GM21786 (cell line): ENCODE data around the gene TOR2A.

Source experiments
- ATAC-seq: cut with Tn5 transposase; IDR thresholded peaks from one replicate; pipeline ENCODE4 v1.9.1; 2021; ENCODE audit not compliant: unreplicated experiment

TOR2A gene

DNA sequence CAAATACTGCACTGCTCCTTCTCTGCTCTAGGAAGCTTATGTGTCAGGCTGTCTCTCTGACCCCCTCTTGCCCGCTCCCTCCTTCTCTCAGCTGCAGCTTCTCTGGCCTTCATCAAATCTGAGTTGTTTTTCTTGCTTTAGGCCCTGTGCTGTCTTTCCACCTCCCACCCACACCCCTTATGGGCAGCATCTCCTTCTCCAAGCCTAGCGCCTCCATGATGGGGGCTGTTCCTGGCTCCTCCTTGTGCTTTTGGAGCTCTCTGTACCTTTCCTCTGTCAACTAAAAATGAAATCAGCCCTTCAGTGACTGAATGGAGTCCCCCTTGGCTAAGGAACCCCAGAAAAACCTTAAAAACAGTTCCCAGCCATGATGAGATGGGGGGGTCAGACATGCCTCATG lies 35.0 kb downstream of the TOR2A start:
- no peak for ATAC-seq

DNA sequence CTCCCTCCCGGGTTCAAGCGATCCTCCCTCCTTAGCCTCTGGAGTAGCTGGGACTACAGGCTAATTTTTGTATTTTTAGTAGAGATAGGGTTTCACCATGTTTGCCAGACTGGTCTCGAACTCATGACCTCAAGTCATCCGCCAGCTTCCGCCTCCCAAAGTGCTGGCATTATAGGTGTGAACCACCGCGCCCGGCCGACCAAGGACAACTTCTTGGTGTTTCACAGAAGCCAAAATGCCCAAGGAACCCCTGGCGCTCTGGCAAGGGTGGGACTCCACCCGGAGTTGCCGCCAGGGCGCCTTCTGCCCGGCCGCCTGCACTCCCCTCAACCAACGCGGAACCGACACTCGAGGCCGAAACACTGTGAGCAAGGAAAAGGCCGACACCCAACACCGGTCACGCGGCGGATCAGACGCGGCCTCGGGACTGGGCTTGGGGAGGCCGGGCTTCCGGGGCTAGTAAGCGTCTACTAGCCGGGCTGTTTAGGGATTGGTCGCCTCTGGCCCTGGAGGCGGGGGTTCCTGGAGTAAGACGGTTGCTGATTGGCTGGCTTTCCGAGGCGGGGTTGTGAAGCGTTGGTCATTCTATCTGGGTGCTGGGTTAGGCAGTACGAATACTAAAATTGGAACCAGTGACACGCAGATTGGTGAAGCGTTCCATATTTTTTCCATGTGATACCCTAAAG lies 36.0 kb downstream of the TOR2A start:
- ATAC-seq: peak; percentile 82

DNA sequence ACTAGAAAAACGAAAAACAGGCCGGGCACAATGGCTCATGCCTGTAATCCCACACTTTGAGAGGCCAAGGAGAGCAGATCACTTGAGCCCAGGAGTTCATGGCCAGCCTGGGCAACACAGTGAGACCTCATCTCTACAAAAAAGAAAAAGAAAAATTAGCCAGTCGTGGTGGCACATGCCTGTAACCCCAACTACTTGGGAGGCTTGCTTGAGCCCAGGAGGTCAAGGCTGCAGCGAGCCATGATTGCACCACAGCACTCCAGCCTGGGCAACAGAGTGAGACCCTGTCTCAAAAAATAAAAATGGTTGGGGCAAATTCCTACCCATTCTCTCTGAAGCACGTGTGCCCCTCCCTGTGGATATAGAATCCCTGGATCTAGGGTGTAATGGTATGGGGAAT lies 36.7 kb downstream of the TOR2A start:
- no peak for ATAC-seq

DNA sequence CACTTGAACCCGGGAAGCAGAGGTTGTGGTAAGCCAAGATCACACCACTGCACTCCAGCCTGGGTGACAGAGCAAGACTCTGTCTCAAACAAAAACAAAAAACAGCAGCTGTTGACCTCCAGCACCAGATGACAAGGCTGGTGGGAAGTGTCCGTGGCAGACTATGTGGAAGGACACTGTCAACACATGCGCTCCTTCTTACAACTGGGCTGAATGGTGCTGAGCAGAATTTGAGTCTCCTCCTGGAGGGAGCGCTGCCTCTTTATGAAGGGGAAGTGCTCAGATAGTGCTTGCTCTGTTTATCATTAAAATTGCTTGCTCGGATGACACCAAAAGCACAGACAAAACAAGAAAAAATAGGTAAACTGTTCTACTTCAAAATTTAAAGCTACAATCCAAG lies 37.5 kb downstream of the TOR2A start:
- no peak for ATAC-seq

DNA sequence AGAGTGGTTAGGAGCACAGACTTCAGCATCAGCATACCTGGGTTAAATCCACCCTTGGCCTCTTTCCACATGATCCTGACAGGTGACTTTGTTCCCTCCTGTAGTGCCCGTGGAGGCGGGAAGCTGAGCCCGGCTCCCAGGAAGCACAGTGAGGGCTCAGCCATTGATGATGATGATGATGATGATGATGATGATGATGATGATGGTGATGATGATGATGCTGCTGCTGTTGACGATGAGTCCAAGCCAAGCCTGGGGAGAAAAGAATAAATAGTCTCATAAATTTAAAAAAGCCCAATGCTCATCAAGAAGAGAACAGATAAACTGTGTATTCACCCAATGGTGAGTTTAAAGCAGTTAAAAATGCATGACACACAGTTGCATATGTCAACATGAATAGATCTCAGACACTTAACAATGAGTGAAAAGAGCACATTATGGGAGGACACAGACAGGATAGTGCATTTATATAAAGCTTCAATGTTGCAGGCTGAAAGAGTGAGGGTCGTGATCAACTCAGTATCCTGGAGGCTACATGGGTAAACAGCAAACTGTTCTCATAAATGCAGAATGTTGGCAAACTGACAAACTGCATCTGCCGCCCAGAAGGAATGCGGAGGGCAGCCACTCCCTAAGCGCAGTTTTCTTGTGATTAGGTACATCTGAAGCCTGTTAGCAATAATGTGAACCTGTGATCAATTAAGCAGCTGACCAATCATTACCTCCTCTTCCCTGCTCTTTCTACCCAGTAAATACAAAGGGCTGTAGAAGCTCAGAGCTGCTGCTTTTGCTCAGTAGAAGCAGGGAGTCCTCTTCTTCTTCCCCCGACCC lies 40.0 kb downstream of the TOR2A start:
- no peak for ATAC-seq

DNA sequence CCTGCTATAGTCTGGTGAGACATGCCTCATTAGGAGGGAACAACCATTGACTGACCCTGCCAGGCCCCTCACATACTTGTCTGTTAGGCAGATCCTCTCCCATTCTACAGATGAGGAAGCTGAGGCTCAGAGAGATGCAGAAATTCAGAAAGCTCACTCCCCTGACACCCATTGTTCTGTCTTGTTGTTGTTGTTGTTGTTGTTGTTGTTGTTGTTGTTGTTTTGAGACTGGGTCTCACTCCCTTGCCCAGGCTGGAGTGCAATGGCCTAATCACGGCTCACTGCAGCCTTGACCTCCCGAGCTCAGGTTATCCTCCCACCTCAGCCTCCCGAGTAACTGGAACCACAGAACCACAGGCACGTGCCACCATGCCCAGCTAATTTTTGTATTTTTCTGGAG lies 41.4 kb downstream of the TOR2A start:
- no peak for ATAC-seq

DNA sequence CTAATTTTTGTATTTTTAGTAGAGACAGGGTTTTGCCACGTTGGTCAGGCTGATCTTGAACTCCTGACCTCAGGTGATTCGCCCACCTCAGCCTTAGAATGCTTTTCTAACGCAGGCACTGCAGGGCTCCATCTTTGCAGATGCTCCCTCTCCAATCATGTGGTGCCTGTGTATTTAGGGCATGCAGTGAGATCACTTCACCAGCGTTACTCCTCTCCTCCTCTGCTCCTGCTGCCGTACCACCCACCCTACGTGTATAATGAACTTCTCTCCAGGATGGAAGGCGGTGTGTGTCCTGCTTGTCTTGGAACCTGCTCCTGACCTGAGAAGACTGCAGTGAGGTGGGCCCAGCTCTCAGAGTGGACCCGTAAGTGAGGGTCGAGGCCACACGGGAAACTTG lies 42.0 kb downstream of the TOR2A start:
- ATAC-seq: no peak

DNA sequence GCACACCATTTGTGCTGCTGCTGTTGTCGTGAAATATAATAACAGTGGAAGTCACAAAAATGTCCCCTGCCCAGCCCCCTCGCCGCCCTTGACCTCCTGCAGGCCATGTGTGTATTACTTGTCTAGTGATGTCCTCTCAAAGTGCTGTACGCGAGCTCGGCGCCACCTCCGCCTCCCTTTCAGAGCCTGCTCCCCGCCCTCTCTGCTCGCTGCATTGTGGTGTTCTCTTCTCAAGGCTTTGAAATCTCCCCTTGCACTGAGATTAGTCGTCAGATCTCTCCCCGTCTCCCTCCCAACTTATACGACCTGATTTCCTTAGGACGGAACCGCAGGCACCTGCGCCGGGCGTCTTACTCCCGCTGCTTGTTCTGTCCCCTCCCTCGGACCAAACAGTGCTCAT lies 43.0 kb downstream of the TOR2A start:
- ATAC-seq: no peak

DNA sequence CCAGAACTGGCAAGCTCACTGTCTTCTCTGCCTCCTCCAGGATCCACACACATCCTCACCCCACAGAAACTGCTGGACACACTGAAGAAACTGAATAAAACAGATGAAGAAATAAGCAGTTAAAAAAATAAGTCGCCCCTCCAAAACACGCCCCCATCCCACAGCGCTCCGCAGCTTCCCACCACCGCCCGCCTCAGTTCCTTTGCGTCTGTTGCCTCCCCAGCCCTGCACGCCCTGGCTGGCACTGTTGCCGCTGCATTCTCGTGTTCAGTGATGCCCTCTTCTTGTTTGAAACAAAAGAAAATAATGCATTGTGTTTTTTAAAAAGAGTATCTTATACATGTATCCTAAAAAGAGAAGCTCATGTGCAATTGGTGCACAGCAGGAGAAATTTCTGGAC lies 44.4 kb downstream of the TOR2A start:
- ATAC-seq: no peak

DNA sequence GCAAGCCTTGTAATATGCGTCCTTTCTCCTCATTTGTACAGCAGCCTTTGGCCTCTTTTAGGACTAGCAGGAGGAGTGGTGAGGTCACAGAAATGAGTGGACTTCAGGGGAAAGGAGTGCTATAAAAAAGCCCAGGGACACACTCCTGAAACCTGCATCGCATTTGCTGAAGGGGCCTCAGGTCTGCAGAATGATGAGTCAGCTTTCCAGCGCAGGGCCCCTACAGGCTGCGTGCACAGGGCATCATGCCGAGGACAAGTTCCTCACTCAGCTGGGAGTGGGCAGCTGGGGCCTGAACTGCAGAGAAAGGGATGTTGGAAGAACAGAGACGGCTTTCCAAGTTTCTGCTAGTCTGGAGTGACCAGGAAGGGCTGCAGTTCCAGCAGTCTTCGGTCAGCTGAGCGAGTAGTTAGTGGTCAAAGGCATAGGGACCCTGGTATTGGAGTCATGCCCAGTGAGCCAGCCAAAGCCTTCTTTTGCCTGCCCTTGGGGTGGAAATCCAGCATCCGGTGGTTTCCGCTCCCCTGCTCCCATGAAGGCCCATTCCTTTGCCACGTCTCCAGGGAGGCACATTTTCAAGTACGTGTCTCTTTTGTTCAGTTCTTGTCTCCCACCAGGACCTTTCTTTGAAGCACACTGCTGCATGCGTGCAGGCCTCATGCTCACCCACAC lies 45.6 kb downstream of the TOR2A start:
- ATAC-seq: no peak

DNA sequence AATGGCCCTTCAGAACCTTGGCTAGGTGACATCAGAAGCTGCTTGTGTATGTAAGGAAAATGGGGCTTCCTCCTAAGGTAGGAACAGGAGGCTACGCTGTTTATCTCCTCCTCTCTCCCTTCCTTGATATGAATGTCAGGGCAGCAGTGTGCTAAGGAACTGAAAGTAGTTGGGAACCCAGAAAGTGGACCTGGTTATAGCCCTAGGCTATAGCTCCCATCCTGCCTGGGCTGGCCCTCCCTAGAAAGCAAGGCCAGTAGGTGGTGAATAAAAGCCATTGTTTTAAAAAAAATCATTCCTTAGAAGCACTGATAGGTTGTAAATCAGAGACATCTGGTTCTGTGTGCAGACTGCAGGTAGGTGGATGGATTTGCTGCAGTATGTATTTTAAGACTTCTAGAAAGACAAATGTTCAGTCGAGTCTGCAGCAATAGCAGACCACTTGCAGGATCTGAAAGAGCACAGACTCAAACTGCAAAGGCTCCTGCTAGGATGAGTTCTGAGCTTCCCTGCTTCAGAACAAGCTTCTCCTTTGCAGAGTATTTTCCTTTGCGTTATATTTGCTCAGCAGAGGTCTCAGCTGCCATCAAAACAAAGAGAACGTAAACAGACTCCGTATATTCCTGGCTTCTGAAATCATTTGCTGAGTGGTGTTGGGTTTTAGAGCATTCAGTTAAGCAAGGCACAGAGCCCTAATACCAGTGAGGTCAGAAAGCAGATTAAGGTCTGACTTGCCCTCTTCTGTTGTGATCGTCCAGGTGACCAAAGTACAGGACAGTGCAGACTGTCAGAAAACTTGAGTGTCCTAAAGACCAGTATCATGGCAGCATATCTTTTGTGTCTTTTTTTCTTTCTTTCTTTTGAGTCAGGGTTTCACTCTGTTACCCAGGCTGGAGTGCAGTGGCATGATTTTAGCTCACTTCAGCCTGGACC lies 48.4 kb downstream of the TOR2A start:
- no peak for ATAC-seq

DNA sequence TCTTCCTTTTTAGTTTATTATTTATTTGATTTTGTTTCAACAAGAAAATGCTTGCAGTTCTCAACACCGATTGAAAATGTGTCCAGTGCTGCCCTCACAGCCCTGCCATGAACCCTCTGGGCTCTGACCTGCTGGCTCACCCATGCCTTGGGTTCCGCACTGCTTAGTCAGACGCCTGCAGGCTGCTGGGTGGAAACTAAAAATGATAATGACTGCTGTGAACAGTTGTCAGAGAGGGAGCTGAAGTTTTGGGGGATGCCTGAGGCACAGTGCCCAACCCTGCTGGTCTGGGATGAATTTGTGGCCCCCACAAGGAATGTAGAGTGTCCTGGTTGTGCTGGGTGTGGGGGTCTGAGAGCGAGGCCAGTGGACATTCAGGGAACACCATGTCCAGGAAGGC lies 50.5 kb downstream of the TOR2A start:
- no peak for ATAC-seq

DNA sequence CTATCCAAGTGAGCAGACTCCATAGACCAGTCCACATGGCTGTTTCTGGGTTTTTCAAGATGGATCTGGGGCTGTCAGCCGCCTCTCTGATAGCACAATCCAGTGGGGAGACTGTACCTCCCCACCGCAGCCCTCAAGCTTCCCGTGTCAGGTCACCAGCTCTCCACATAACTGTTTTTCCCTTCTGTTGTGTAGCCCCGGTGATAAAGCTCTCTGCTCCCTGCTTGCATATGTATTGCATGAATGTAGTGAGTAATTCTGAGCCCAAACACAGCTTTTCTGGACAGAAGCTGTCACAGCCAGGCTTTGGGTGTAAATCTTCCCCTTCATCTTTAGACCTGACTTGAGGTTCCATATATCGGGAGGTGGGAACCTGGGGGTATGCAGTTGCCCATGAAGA lies 51.4 kb downstream of the TOR2A start:
- no peak for ATAC-seq

DNA sequence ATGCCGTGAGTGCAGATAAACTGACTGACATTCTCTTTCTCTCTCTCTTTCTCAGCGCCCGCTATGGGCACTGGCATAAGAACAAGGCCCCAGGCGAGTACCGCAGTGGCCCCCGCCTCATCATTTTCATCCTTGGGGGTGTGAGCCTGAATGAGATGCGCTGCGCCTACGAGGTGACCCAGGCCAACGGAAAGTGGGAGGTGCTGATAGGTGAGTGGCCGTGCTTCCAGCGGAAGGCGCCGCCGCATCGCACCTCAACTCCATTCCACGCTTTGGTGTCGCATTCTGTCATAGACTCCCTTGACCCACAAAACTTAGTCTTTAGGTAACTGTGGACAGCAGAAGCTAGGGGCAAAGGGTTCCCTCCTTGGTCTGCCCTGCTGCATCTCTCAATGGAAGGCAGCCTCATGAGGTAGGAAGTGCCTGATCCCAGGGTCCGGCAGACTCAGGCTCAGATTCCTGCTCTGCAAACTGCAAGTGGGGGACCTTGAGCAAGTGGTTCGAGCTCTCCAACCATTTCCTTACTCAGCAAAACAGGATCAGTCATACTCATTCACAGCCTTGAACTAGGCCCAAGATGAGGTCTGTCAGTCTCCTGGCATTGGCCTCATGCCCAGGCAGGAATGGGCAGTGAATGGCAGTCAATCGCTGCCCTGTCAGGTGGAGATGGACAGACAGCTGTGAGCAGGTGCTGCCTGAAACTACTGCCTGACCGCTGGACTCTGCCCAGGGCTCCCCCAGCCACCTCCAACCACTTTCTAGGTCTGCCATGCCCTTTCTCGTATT lies 52.5 kb downstream of the TOR2A start:
- ATAC-seq: no peak
